Loucy (cell line): Measurements from ENCODE around the gene ACAN.

Experiments used
- H2AFZ ChIP-seq: fragments of 200-600 bp; sonication (generic); 2 replicates; pipeline ENCODE4 v1.6.0; 2016; ENCODE audit warnings: antibody characterized with exemption, mild to moderate bottlenecking, low read length, moderate library complexity
- H3F3A ChIP-seq: fragments of 200-600 bp; 2 replicates; pipeline ENCODE4 v1.6.0; 2016; ENCODE audit warnings: antibody characterized with exemption, low read depth, mild to moderate bottlenecking
- H3K27me3 ChIP-seq: fragments of 200-600 bp; sonication (generic); 2 replicates; pipeline ENCODE4 v1.6.1; 2014; ENCODE audit warnings: low read length, mild to moderate bottlenecking; ENCODE audit not compliant: insufficient read depth, poor library complexity, severe bottlenecking
- H3K36me3 ChIP-seq: fragments of 200-600 bp; sonication (generic); 2 replicates; pipeline ENCODE4 v1.6.1; 2016; ENCODE audit warnings: low read length; ENCODE audit not compliant: insufficient read depth
- H3K4me1 ChIP-seq: fragments of 200-600 bp; sonication (generic); 2 replicates; pipeline ENCODE4 v1.5.1; 2014; ENCODE audit warnings: low read length, mild to moderate bottlenecking; ENCODE audit not compliant: insufficient read depth, poor library complexity, severe bottlenecking
- H3K4me2 ChIP-seq: fragments of 200-600 bp; sonication (generic); 2 replicates; pipeline ENCODE4 v1.6.0; 2014; ENCODE audit warnings: antibody characterized with exemption, low read length, low read depth, mild to moderate bottlenecking; ENCODE audit not compliant: poor library complexity, severe bottlenecking
- H3K4me3 ChIP-seq: fragments of 200-600 bp; sonication (generic); 2 replicates; pipeline ENCODE4 v1.5.1; 2014; ENCODE audit warnings: low read length, mild to moderate bottlenecking, mixed read lengths; ENCODE audit not compliant: poor library complexity, severe bottlenecking
- H3K79me2 ChIP-seq: fragments of 200-600 bp; sonication (generic); 2 replicates; pipeline ENCODE4 v1.6.1; 2014; ENCODE audit warnings: low read length; ENCODE audit not compliant: insufficient read depth
- H3K9ac ChIP-seq: fragments of 200-600 bp; sonication (generic); 2 replicates; pipeline ENCODE4 v1.6.0; 2014; ENCODE audit warnings: mild to moderate bottlenecking, low read depth, low read length, moderate library complexity; ENCODE audit not compliant: poor library complexity, severe bottlenecking
- H3K9me2 ChIP-seq: fragments of 200-600 bp; sonication (generic); replicated peaks from 2 replicates; pipeline ENCODE4 v1.6.1; 2016; ENCODE audit warnings: low read depth, low read length, mixed read lengths
- H3K9me3 ChIP-seq: fragments of 200-600 bp; sonication (generic); 2 replicates; pipeline ENCODE4 v1.6.1; 2014; ENCODE audit warnings: mild to moderate bottlenecking, antibody characterized with exemption, low read length, low read depth; ENCODE audit not compliant: insufficient read depth
- H4K20me1 ChIP-seq: fragments of 200-600 bp; sonication (generic); 2 replicates; pipeline ENCODE4 v1.6.0; 2014; ENCODE audit warnings: antibody characterized with exemption, low read length, mild to moderate bottlenecking; ENCODE audit not compliant: insufficient read depth, poor library complexity, severe bottlenecking
- EZH2phosphoT487 ChIP-seq: fragments of 200-600 bp; IDR thresholded peaks from 2 replicates; pipeline ENCODE4 v1.6.1; 2018; ENCODE audit warnings: antibody characterized with exemption, mild to moderate bottlenecking, moderate library complexity, borderline replicate concordance
- TF ChIP-seq, protein P1 (sequence below): fragments of 200-600 bp; sonication (generic); conservative IDR thresholded peaks from 2 replicates; pipeline ENCODE4 v1.5.1; 2014; ENCODE audit warnings: mild to moderate bottlenecking, antibody characterized with exemption, low read length

Gene ACAN

DNA sequence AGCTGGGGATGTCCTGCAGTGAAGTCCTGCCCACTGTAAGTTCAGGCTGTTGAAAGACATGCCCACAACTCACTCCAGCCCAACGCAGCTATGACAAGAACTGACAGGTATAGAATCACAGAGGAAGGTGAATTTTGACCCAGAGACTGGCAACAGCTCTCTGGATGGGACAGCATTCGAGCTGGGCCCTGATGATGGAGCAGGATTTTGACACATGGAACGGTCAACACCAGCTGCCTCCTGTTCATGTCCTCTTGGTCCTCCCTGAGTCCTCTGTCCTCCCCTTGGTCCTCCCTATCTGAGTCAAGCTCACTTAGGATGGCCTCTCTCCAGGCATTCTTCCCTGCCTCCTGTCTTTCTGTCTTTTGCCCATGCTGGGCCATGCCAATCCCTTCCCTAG is 15.2 kb upstream of the ACAN start:
- no peak overlapping the region for H3K9ac ChIP-seq
- TF ChIP-seq EZH2phosphoT487: no peak
- TF ChIP-seq, protein P1, sequence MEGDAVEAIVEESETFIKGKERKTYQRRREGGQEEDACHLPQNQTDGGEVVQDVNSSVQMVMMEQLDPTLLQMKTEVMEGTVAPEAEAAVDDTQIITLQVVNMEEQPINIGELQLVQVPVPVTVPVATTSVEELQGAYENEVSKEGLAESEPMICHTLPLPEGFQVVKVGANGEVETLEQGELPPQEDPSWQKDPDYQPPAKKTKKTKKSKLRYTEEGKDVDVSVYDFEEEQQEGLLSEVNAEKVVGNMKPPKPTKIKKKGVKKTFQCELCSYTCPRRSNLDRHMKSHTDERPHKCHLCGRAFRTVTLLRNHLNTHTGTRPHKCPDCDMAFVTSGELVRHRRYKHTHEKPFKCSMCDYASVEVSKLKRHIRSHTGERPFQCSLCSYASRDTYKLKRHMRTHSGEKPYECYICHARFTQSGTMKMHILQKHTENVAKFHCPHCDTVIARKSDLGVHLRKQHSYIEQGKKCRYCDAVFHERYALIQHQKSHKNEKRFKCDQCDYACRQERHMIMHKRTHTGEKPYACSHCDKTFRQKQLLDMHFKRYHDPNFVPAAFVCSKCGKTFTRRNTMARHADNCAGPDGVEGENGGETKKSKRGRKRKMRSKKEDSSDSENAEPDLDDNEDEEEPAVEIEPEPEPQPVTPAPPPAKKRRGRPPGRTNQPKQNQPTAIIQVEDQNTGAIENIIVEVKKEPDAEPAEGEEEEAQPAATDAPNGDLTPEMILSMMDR: no peak
- H4K20me1 ChIP-seq: no peaks in the 10 kb centered on the region
- H3K36me3 ChIP-seq: no peaks in the 10 kb centered on the region
- H2AFZ ChIP-seq: no peak overlapping the region
- no peaks in the 10 kb centered on the region for H3F3A ChIP-seq
- H3K79me2 ChIP-seq: no peaks in the 10 kb centered on the region
- no peak overlapping the region for H3K4me3 ChIP-seq
- no peaks in the 10 kb centered on the region for H3K9me2 ChIP-seq
- H3K4me1 ChIP-seq: no peaks in the 10 kb centered on the region
- no peaks in the 10 kb centered on the region for H3K9me3 ChIP-seq
- H3K4me2 ChIP-seq: no peak overlapping the region
- no peaks in the 10 kb centered on the region for H3K27me3 ChIP-seq

DNA sequence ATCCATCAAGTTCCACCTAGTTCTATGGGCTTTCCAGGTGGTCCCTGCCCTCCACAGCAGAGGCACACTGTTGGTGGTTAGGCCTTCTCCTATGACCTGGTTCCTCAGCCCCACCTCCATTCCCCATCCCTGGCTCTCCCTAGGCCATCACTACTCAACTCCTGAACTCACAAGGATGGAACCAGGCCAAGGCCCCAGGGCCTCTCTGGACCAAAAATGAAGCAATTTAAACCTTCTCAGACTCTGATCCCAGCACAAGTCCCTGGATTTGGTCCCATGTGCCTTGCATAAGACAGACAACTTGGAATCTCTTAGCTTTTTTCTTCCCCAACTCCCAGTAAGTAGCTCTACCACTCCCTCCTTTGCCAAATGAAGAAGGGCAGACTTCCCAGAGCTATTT is 14.4 kb upstream of the ACAN start:
- Histone ChIP-seq H3K79me2 (no peaks in the 10 kb centered on the region), H3K4me1 (no peaks in the 10 kb centered on the region), H3K4me2 (no peak overlapping the region), H3K9ac (no peak overlapping the region), H3F3A (no peaks in the 10 kb centered on the region), H3K9me3 (no peaks in the 10 kb centered on the region), H4K20me1 (no peaks in the 10 kb centered on the region), H2AFZ (no peak overlapping the region), H3K27me3 (no peaks in the 10 kb centered on the region), H3K36me3 (no peaks in the 10 kb centered on the region), H3K9me2 (no peaks in the 10 kb centered on the region), H3K4me3 (no peak overlapping the region)
- TF ChIP-seq, protein P1: no peak
- no peak for TF ChIP-seq EZH2phosphoT487

DNA sequence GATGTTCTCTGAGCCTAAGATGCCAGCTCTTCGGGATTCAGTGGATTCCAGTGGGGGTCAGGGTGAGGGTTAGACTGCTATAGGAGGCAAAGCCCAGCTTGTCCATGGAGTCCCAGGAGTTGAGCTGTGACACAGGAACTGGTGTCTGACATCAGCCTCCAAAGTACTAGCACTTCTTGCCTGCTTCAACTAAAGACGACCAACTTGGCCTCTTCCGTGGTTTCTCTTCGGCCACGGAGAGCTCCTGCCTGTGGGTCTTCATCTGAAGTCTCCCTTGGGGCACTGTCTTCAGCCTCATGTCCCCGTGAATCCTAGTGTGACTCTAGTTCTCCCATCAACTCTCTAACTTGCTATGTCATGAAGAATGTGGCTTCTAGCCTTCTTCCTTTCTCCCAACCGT is 12.8 kb upstream of the ACAN start:
- Histone ChIP-seq H3K4me2 (no peak overlapping the region), H3K36me3 (no peaks in the 10 kb centered on the region), H3F3A (no peaks in the 10 kb centered on the region), H3K79me2 (no peaks in the 10 kb centered on the region), H3K9ac (no peak overlapping the region), H3K9me2 (no peaks in the 10 kb centered on the region), H3K27me3 (no peaks in the 10 kb centered on the region), H2AFZ (no peak overlapping the region), H3K4me1 (no peaks in the 10 kb centered on the region), H3K9me3 (no peaks in the 10 kb centered on the region), H3K4me3 (no peak overlapping the region), H4K20me1 (no peaks in the 10 kb centered on the region)
- TF ChIP-seq EZH2phosphoT487: no peak
- TF ChIP-seq, protein P1: no peak
